OCI-LY7 (cell line): ENCODE results near the gene HSCB.

Experiments used
- CTCF ChIP-seq: fragments of 200-600 bp; sonication (generic); conservative IDR thresholded peaks from 2 replicates; pipeline ENCODE4 v1.5.1; 2014; ENCODE audit warnings: mild to moderate bottlenecking, antibody characterized with exemption, low read length, moderate library complexity, mixed read lengths
- EZH2phosphoT487 ChIP-seq: fragments of 200-600 bp; sonication (generic); IDR thresholded peaks from 2 replicates; pipeline ENCODE4 v1.6.1; 2018; ENCODE audit warnings: low read depth, borderline replicate concordance, mild to moderate bottlenecking, mixed run types, antibody characterized with exemption, low read length, moderate library complexity, mixed read lengths

- TF ChIP-seq CTCF = no peak
- TF ChIP-seq EZH2phosphoT487 = no peak
Observed at GRCh38 chr22:28743852-28744251, 2.0 kb downstream of the HSCB start.
